Measurements from ENCODE around the gene ANKRD13B. TPM values are rescaled to one million over a fixed set of nuclear protein-coding genes. Genes with fewer than 3 reads are reported as not detected.

ANKRD13B gene
- total RNA-seq, 1 experiment from 2014 or later: 8.8 TPM

DNA sequence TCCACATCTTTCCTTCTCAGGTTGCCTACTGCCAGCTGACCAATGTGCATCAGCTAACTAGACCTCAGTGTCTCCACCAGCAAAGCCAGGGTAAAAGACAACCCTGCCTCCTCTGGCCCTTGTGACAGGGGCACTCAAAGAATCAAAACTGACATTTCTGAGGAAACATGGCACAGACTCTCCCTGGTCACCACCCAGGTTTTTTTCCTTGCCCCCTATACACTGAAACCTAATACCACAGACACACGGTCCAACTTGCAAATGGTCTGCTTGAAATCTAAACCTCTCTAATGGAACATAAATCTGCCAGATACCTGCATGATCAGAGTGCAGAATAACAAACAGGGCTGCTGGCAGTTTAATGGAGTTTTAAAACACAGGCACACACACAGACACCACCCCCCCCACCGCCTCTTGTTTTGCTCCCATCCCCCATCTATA is 49.3 kb downstream of the ANKRD13B start:
- BruUV-seq (replicated peaks): no TSS peak
- DNase-seq: no peak
- no peaks in the 10 kb centered on the region for H3K9me3 Mint-ChIP-seq (ENCODE audit: low read depth, unreplicated experiment)
- no peaks in the 10 kb centered on the region for H3K36me3 Mint-ChIP-seq (ENCODE audit: insufficient read depth, unreplicated experiment)
- no peak overlapping the region for H3K27ac Mint-ChIP-seq (ENCODE audit: unreplicated experiment)
- no peak overlapping the region for H3K4me3 Mint-ChIP-seq (ENCODE audit: low read depth, unreplicated experiment)
- CTCF ChIA-PET: interaction anchor here (1.0 kb wide), 1 partner anchor 12 kb away, joined by 3 read pairs; no protein-coding TSS in a partner anchor
- H3K4me1 Mint-ChIP-seq (ENCODE audit: low read depth, unreplicated experiment): peaks cover 18% of the 10 kb centered on the region
- no peaks in the 10 kb centered on the region for H3K27me3 Mint-ChIP-seq (ENCODE audit: unreplicated experiment)
- intact Hi-C loops (cut with micrococcal nuclease; ENCODE audit: unreplicated experiment): no loop called here
- TF ChIP-seq CTCF (IDR thresholded peaks at IDR 0.05; ENCODE audit: unreplicated experiment): no peak

GRCh38 chr17:29643817-29644160 is 50.9 kb downstream of the ANKRD13B start:
- no peak for TF ChIP-seq CTCF (IDR thresholded peaks at IDR 0.05; ENCODE audit: unreplicated experiment)
- CTCF ChIA-PET: interaction anchor here (0.6 to 1.5 kb wide), 3 partner anchors 21 to 221 kb away, joined by 3 to 5 read pairs (median 3); no protein-coding TSS in a partner anchor
- intact Hi-C loops (cut with micrococcal nuclease; ENCODE audit: unreplicated experiment): no loop called here
- Mint-ChIP-seq H3K27ac (ENCODE audit: unreplicated experiment) (no peak overlapping the region), H3K4me1 (ENCODE audit: low read depth, unreplicated experiment) (peaks cover 10% of the 10 kb centered on the region), H3K36me3 (ENCODE audit: insufficient read depth, unreplicated experiment) (no peaks in the 10 kb centered on the region), H3K9me3 (ENCODE audit: low read depth, unreplicated experiment) (no peaks in the 10 kb centered on the region), H3K4me3 (ENCODE audit: low read depth, unreplicated experiment) (no peak overlapping the region), H3K27me3 (ENCODE audit: unreplicated experiment) (no peaks in the 10 kb centered on the region)
- DNase-seq: no peak
- BruUV-seq (replicated peaks): no TSS peak

GRCh38 chr17:29645515-29646051 is 52.7 kb downstream of the ANKRD13B start:
- Mint-ChIP-seq H3K27ac (ENCODE audit: unreplicated experiment) (no peak overlapping the region), H3K36me3 (ENCODE audit: insufficient read depth, unreplicated experiment) (no peaks in the 10 kb centered on the region), H3K4me1 (ENCODE audit: low read depth, unreplicated experiment) (no peaks in the 10 kb centered on the region), H3K4me3 (ENCODE audit: low read depth, unreplicated experiment) (no peak overlapping the region), H3K9me3 (ENCODE audit: low read depth, unreplicated experiment) (no peaks in the 10 kb centered on the region), H3K27me3 (ENCODE audit: unreplicated experiment) (no peaks in the 10 kb centered on the region)
- no peak for TF ChIP-seq CTCF (IDR thresholded peaks at IDR 0.05; ENCODE audit: unreplicated experiment)
- BruUV-seq (replicated peaks): no TSS peak
- intact Hi-C loops (cut with micrococcal nuclease; ENCODE audit: unreplicated experiment): no loop called here
- CTCF ChIA-PET: no interaction called here
- no peak for DNase-seq

- no TSS peak for BruUV-seq (replicated peaks)
- intact Hi-C loops (cut with micrococcal nuclease; ENCODE audit: unreplicated experiment): no loop called here
- no peaks in the 10 kb centered on the region for H3K27me3 Mint-ChIP-seq (ENCODE audit: unreplicated experiment)
- H3K4me1 Mint-ChIP-seq (ENCODE audit: low read depth, unreplicated experiment): no peaks in the 10 kb centered on the region
- H3K27ac Mint-ChIP-seq (ENCODE audit: unreplicated experiment): no peak overlapping the region
- H3K9me3 Mint-ChIP-seq (ENCODE audit: low read depth, unreplicated experiment): no peaks in the 10 kb centered on the region
- CTCF ChIA-PET: interaction anchor here (0.6 kb wide), 1 partner anchor 1837 kb away, joined by 6 read pairs; no protein-coding TSS in a partner anchor
- no peak for DNase-seq
- TF ChIP-seq CTCF (IDR thresholded peaks at IDR 0.05; ENCODE audit: unreplicated experiment): no peak
- no peak overlapping the region for H3K4me3 Mint-ChIP-seq (ENCODE audit: low read depth, unreplicated experiment)
- H3K36me3 Mint-ChIP-seq (ENCODE audit: insufficient read depth, unreplicated experiment): no peaks in the 10 kb centered on the region
Measured at GRCh38 chr17:29648005-29648404, 55.1 kb downstream of the ANKRD13B start.
